ENCODE data around the gene PDE4D. TPM values are rescaled to one million over a fixed set of nuclear protein-coding genes. Genes with fewer than 3 reads are reported as not detected.

PDE4D gene
- total RNA-seq, 1 experiment from 2014 or later = 2.1 TPM

GRCh38 chr5:59446356-59446755 is 447.2 kb downstream of the PDE4D start:
- no peak overlapping the region for H4K8ac ChIP-seq (replicated peaks; ENCODE audit: insufficient read length, low read depth, low read length)
- no peak overlapping the region for H4K91ac ChIP-seq (ENCODE audit: insufficient read length, low read depth, low read length)
- Mint-ChIP-seq H3K36me3 (ENCODE audit: insufficient read depth in 1 of 3, low read depth in 3 of 3) (no peaks in the 10 kb centered on the region), H3K4me3 (no peak overlapping the region), H3K4me1 (no peaks in the 10 kb centered on the region), H3K9me3 (peaks cover 0 to 7% of the 10 kb centered on the region in 2 experiments; a peak in 2 of 5 replicates), H3K27ac (no peak overlapping the region), H3K27me3 (ENCODE audit: low read depth) (no peaks in the 10 kb centered on the region)
- H3K4ac ChIP-seq (ENCODE audit: low read depth, low read length) = no peak overlapping the region
- no peak overlapping the region for H2AFZ ChIP-seq (ENCODE audit: low read length)
- no peaks in the 10 kb centered on the region for H3K27me3 ChIP-seq (ENCODE audit: insufficient read depth, low read length)
- DNase-seq = no peak
- H4K20me1 ChIP-seq (ENCODE audit: control insufficient read depth, insufficient read depth, insufficient read length) = no peaks in the 10 kb centered on the region
- no peak overlapping the region for H2BK15ac ChIP-seq (ENCODE audit: low read depth, low read length)
- no peak overlapping the region for H2BK5ac ChIP-seq (ENCODE audit: insufficient read length, low read length)
- no peak overlapping the region for H3K56ac ChIP-seq (ENCODE audit: insufficient read length, low read depth, low read length)
- no peak overlapping the region for H3K9ac ChIP-seq (ENCODE audit: extremely low read depth, insufficient read length, low read length)
- H4K5ac ChIP-seq (ENCODE audit: insufficient read length, low read depth, low read length) = no peak overlapping the region
- no peak overlapping the region for H3T11ph ChIP-seq (ENCODE audit: low read length)
- no peak overlapping the region for H3K23ac ChIP-seq (ENCODE audit: insufficient read length, low read depth, low read length)
- no peaks in the 10 kb centered on the region for H3K79me1 ChIP-seq (ENCODE audit: insufficient read depth, low read depth, low read length, poor library complexity, severe bottlenecking)
- no peak overlapping the region for H2BK20ac ChIP-seq (ENCODE audit: low read depth, low read length, poor library complexity, severe bottlenecking)
- no peaks in the 10 kb centered on the region for H3K79me2 ChIP-seq (ENCODE audit: insufficient read depth, low read length)
- no peak overlapping the region for H3K27ac ChIP-seq (ENCODE audit: insufficient read length, low read depth, low read length)
- no peak for TF ChIP-seq CTCF (conservative IDR thresholded peaks at IDR 0.05)
- H3K18ac ChIP-seq (ENCODE audit: insufficient read length, low read depth, low read length) = no peak overlapping the region
- H3K14ac ChIP-seq (ENCODE audit: insufficient read depth, low read length) = no peak overlapping the region
- no peaks in the 10 kb centered on the region for H3K23me2 ChIP-seq (ENCODE audit: insufficient read length, low read depth, low read length, poor library complexity, severe bottlenecking)
- no CpG with 5 or more reads among the region's 2 CpGs for WGBS (ENCODE audit: extremely low coverage, insufficient read length, low lambda C conversion rate)
- no peak overlapping the region for H2BK120ac ChIP-seq (ENCODE audit: low read depth, low read length, poor library complexity, severe bottlenecking)
- no peak overlapping the region for H2AK5ac ChIP-seq (ENCODE audit: insufficient read length, low read length)
- no peaks in the 10 kb centered on the region for H3K4me1 ChIP-seq (ENCODE audit: insufficient read depth, low read length)
- no peak overlapping the region for H3K4me2 ChIP-seq (ENCODE audit: insufficient read depth, insufficient read length, low read length)
- no peaks in the 10 kb centered on the region for H3K9me3 ChIP-seq (ENCODE audit: control insufficient read depth, low read depth, low read length)
- H2BK12ac ChIP-seq (ENCODE audit: insufficient read length, low read depth, low read length) = no peak overlapping the region
